B cell (primary cell): ENCODE measurements around the gene MAD1L1. TPM values are rescaled to one million over a fixed set of nuclear protein-coding genes. Genes with fewer than 3 reads are reported as not detected.
"Not testable (repeated sequence)": the region's sequence is repeated elsewhere in the genome, so short reads cannot be mapped to it uniquely, and the experiment has no call there.

ENCODE experiments used
- ATAC-seq: fragments of 200-7000 bp; cut with Tn5 transposase; one replicate; pipeline ENCODE4 v1.10.0; 2021; ENCODE audit warnings: low read depth, mild to moderate bottlenecking, moderate number of reproducible peaks, moderate library complexity
- CTCF ChIA-PET: fragments of 350-600 bp; sonication (Branson Sonifier 250); formaldehyde crosslinking; loops from one replicate; lab custom pipeline; 2021; ENCODE audit warnings: antibody characterized with exemption, inconsistent platforms; lab: Charles Lee
- POLR2A ChIA-PET: fragments of 350-600 bp; sonication (Branson Sonifier 250); formaldehyde crosslinking; loops from one replicate; lab custom pipeline; 2021; ENCODE audit warnings: antibody characterized with exemption; lab: Charles Lee
- DNase-seq: peaks from one replicate; pipeline ENCODE4 v3.0.0; 2013
- H2AFZ ChIP-seq: 2 replicates; pipeline ENCODE4 v1.6.1; 2012; ENCODE audit warnings: mild to moderate bottlenecking, low read depth, low read length; ENCODE audit not compliant: insufficient read depth, poor library complexity, severe bottlenecking
- H3K27ac ChIP-seq, 2 donors: 1 replicate in 1 of 2; 2 replicates in 1 of 2; pipeline ENCODE4 v1.5.1; 2012 to 2013; ENCODE audit warnings: low read length in 2 of 2, mild to moderate bottlenecking in 2 of 2, moderate library complexity in 1 of 2
- H3K27me3 ChIP-seq, 4 experiments: fragments of 200-600 bp in 1 of 4; sonication (generic) in 1 of 4; replicated peaks in 1 of 4; 1 replicate in 2 of 4; 2 replicates in 2 of 4; pipeline versions ENCODE4 v1.6.1 to v1.7.0; 2013 to 2016; ENCODE audit warnings: low read length in 3 of 4, mild to moderate bottlenecking in 2 of 4, mixed read lengths in 1 of 4, moderate library complexity in 1 of 4; ENCODE audit not compliant: insufficient read depth in 4 of 4, control insufficient read depth in 3 of 4; ENCODE audit errors: control extremely low read depth in 1 of 4
- H3K36me3 ChIP-seq, 2 experiments: replicated peaks in 1 of 2; 1 replicate in 1 of 2; 2 replicates in 1 of 2; pipeline versions ENCODE4 v1.6.1 to v1.7.1; 2013; ENCODE audit warnings: low read length in 1 of 2; ENCODE audit not compliant: insufficient read depth in 2 of 2, control insufficient read depth in 1 of 2; ENCODE audit errors: control extremely low read depth in 1 of 2, extremely low read depth in 1 of 2
- H3K4me1 ChIP-seq, 2 donors: fragments of 200-600 bp in 1 of 2; sonication (generic) in 1 of 2; 1 replicate in 1 of 2; 2 replicates in 1 of 2; pipeline versions ENCODE4 v1.5.1 to v1.6.1; 2013 to 2017; ENCODE audit warnings: low read length in 2 of 2; ENCODE audit not compliant: control insufficient read depth in 2 of 2, insufficient read depth in 2 of 2
- H3K4me2 ChIP-seq: replicated peaks from 2 replicates; pipeline ENCODE3; 2012; ENCODE audit warnings: mild to moderate bottlenecking, low read depth, low read length; ENCODE audit not compliant: poor library complexity, severe bottlenecking
- H3K4me3 ChIP-seq, 5 experiments: fragments of 200-600 bp in 1 of 5; sonication (generic) in 1 of 5; 1 replicate in 3 of 5; 2 replicates in 2 of 5; pipeline versions ENCODE4 v1.5.1 to v1.7.0; 2011 to 2016; ENCODE audit warnings: low read length in 4 of 5, mild to moderate bottlenecking in 4 of 5, low read depth in 2 of 5, control low read depth in 1 of 5, moderate library complexity in 1 of 5; ENCODE audit not compliant: insufficient read depth in 1 of 5; ENCODE audit errors: control extremely low read depth in 1 of 5, extremely low read depth in 1 of 5
- H3K79me2 ChIP-seq: fragments of 200-600 bp; sonication (generic); one replicate; pipeline ENCODE4 v1.6.0; 2016; ENCODE audit warnings: low read length; ENCODE audit not compliant: control insufficient read depth, insufficient read depth
- H3K9ac ChIP-seq: fragments of 200-600 bp; sonication (generic); 2 replicates; pipeline ENCODE4 v1.6.1; 2017; ENCODE audit warnings: mild to moderate bottlenecking, low read length, moderate library complexity
- H3K9me3 ChIP-seq, 3 donors: one replicate each; pipeline versions ENCODE4 v1.6.1 to v1.7.1; 2013; ENCODE audit warnings: low read length in 2 of 3; ENCODE audit not compliant: control insufficient read depth in 2 of 3, insufficient read depth in 1 of 3; ENCODE audit errors: control extremely low read depth in 1 of 3
- H4K20me1 ChIP-seq: 2 replicates; pipeline ENCODE4 v1.6.0; 2012; ENCODE audit warnings: mild to moderate bottlenecking, low read length; ENCODE audit not compliant: insufficient read depth, control insufficient read depth, poor library complexity, severe bottlenecking
- H3K27ac Mint-ChIP-seq: one replicate; pipeline ENCODE4 v1.8.0; 2021; ENCODE audit warnings: mixed read lengths
- H3K27me3 Mint-ChIP-seq: one replicate; pipeline ENCODE4 v1.8.0; 2021; ENCODE audit warnings: mixed read lengths
- H3K4me1 Mint-ChIP-seq: one replicate; pipeline ENCODE4 v1.8.0; 2021; ENCODE audit warnings: mixed read lengths
- H3K4me3 Mint-ChIP-seq: one replicate; pipeline ENCODE4 v1.8.0; 2021; ENCODE audit warnings: mixed read lengths
- H3K9me3 Mint-ChIP-seq: one replicate; pipeline ENCODE4 v1.8.0; 2022; ENCODE audit warnings: mixed read lengths; ENCODE audit not compliant: insufficient read depth
- WGBS: methylation state at CpG from one replicate; pipeline ENCODE4 v1.1.5; 2013; ENCODE audit warnings: missing lambda C conversion rate; ENCODE audit not compliant: insufficient coverage; 5-methylcytosine and 5-hydroxymethylcytosine counted together
- intact Hi-C: fragments of 100-400 bp; cut with micrococcal nuclease; formaldehyde crosslinking; loops from one replicate; pipeline ENCODE4 v1.10.0; 2022
- polyA plus RNA-seq: library from polyadenylated mRNA; depleted of rRNA; stranded (reverse); fragments of >200 nt; gene quantifications from 2 replicates; pipeline ENCODE4 v1.2.3, GENCODE V29; 2012
- total RNA-seq, 2 donors: library from RNA; stranded (reverse); fragments of 120-200 nt in 1 of 2; gene quantifications; 1 replicate in 1 of 2; 2 replicates in 1 of 2; pipeline versions ENCODE4 v1.2.3 to v1.2.4, GENCODE V29; 2013 to 2022

MAD1L1 gene
- total and polyA plus RNA-seq, 2 donors (not counting 1 experiment from before 2014, with no cell fraction given) = 86.7 to 110 TPM

DNA sequence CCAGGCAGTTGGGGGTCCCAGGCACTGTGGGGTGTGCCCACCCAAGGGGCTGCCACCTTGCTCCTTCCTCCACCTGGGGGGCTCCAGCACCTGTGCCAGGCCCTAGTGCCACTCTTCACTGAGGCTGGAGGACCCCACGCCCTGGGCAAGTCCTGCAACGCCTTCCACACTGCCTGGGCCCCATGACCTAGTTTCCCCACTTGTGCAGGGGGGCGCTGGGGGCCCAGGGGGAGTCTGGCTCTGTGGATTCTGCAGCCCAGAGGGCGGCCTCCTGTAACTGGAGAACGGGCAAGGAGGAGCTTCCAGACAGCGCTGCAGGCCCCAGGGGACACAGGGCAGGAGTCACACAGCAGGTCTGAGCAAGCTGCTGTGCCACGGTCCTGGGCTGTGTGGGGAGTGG is 416.3 kb downstream of the MAD1L1 start:
- whole genome bisulfite sequencing = 56% methylated on average over 6 of the region's 7 CpGs
- peaks cover 30% of the 10 kb centered on the region for H3K4me1 Mint-ChIP-seq
- H3K27me3 Mint-ChIP-seq, H3K4me2 ChIP-seq, H3K4me3 ChIP-seq, H3K4me3 Mint-ChIP-seq, CTCF ChIA-PET, POLR2A ChIA-PET, H3K9me3 ChIP-seq, H3K27me3 ChIP-seq, H3K79me2 ChIP-seq, H3K27ac Mint-ChIP-seq, H3K9ac ChIP-seq, DNase-seq, H3K36me3 ChIP-seq, H3K27ac ChIP-seq, H2AFZ ChIP-seq, H3K9me3 Mint-ChIP-seq, intact Hi-C loops, ATAC-seq: not testable (repeated sequence)
- peaks cover 19 to 29% of the 10 kb centered on the region in 2 donors for H3K4me1 ChIP-seq
- peaks cover 27% of the 10 kb centered on the region for H4K20me1 ChIP-seq

GRCh38 chr7:1815551-1816281 is 417.0 kb downstream of the MAD1L1 start:
- H3K9ac ChIP-seq, H2AFZ ChIP-seq, H3K27ac ChIP-seq, H3K4me3 Mint-ChIP-seq, H3K4me2 ChIP-seq, H3K9me3 ChIP-seq, H3K36me3 ChIP-seq, intact Hi-C loops, DNase-seq, POLR2A ChIA-PET, CTCF ChIA-PET, H3K27me3 Mint-ChIP-seq, H3K79me2 ChIP-seq, H3K27ac Mint-ChIP-seq, H3K4me3 ChIP-seq, H3K9me3 Mint-ChIP-seq, H3K27me3 ChIP-seq: not testable (repeated sequence)
- peak; percentile 32 for ATAC-seq
- Histone ChIP-seq H4K20me1 (peaks cover 27% of the 10 kb centered on the region), H3K4me1 (peaks cover 19 to 29% of the 10 kb centered on the region in 2 donors)
- WGBS = 74% methylated on average over 27 of the region's 36 CpGs
- peaks cover 27% of the 10 kb centered on the region for H3K4me1 Mint-ChIP-seq
